Retinal pigment epithelial cell (primary cell): ENCODE results near the gene CCDC33.

Source experiments
- DNase-seq: peaks from one replicate; pipeline ENCODE4 v3.0.0-alpha.2; 2010; ENCODE audit warnings: low read depth
- H3K4me3 ChIP-seq: 2 replicates; pipeline ENCODE4 v1.5.1; 2011; ENCODE audit warnings: mild to moderate bottlenecking, low read length, control low read depth, moderate library complexity
- TF ChIP-seq, protein P1 (sequence below): conservative IDR thresholded peaks from 2 replicates; pipeline ENCODE4 v1.5.1; 2011; ENCODE audit warnings: low read depth, low read length, control low read depth, inconsistent platforms

CCDC33 gene

GRCh38 chr15:74318376-74319137 is 82.4 kb downstream of the CCDC33 start:
- TF ChIP-seq, protein P1, sequence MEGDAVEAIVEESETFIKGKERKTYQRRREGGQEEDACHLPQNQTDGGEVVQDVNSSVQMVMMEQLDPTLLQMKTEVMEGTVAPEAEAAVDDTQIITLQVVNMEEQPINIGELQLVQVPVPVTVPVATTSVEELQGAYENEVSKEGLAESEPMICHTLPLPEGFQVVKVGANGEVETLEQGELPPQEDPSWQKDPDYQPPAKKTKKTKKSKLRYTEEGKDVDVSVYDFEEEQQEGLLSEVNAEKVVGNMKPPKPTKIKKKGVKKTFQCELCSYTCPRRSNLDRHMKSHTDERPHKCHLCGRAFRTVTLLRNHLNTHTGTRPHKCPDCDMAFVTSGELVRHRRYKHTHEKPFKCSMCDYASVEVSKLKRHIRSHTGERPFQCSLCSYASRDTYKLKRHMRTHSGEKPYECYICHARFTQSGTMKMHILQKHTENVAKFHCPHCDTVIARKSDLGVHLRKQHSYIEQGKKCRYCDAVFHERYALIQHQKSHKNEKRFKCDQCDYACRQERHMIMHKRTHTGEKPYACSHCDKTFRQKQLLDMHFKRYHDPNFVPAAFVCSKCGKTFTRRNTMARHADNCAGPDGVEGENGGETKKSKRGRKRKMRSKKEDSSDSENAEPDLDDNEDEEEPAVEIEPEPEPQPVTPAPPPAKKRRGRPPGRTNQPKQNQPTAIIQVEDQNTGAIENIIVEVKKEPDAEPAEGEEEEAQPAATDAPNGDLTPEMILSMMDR: no peak
- H3K4me3 ChIP-seq: no peak overlapping the region
- DNase-seq: no peak

- TF ChIP-seq, protein P1: no peak
- DNase-seq: no peak
Measured at GRCh38 chr15:74319138-74319460, 83.0 kb downstream of the CCDC33 start.

DNA sequence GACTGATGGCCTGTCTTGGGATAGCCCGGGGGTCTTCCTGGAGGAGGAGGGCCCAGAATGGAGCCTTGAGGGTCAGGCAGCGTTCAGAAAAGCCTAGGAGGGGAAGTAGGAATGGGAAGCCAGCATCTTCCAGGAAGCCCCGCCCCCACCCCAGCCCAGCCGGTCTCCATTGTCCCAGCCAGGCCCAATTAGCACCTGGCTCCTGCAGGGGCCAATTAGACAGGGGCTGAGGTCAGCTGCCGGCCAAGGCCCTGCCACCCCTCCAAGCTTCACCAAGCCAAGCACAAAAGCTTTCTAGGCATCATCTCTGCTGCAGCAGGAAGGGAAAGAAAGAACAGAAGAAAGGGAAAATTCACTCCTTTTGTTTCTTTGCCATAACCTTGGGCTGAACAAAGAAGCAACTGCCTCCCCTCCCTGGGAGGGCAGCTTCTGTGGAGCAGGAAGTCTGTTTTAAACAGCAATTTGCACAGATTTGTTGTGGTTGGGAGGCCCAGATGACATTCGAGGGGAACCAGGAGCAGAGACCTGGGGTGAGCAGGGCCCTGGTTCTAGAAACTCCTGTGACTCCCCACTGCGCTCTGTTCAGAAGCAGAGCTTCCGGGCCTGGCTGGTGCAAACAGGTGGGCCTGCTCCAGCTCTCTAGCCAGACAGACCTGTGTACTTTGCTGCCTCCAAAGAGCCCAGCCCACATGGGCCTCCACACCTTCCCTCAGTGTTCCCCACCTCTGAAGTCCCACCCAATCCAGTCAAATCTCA is 83.6 kb downstream of the CCDC33 start:
- TF ChIP-seq, protein P1: no peak
- no peak overlapping the region for H3K4me3 ChIP-seq
- DNase-seq: no peak

More at GRCh38 chr15:74319138-74319460, 83.0 kb downstream of the CCDC33 start:
- H3K4me3 ChIP-seq: no peak overlapping the region

DNA sequence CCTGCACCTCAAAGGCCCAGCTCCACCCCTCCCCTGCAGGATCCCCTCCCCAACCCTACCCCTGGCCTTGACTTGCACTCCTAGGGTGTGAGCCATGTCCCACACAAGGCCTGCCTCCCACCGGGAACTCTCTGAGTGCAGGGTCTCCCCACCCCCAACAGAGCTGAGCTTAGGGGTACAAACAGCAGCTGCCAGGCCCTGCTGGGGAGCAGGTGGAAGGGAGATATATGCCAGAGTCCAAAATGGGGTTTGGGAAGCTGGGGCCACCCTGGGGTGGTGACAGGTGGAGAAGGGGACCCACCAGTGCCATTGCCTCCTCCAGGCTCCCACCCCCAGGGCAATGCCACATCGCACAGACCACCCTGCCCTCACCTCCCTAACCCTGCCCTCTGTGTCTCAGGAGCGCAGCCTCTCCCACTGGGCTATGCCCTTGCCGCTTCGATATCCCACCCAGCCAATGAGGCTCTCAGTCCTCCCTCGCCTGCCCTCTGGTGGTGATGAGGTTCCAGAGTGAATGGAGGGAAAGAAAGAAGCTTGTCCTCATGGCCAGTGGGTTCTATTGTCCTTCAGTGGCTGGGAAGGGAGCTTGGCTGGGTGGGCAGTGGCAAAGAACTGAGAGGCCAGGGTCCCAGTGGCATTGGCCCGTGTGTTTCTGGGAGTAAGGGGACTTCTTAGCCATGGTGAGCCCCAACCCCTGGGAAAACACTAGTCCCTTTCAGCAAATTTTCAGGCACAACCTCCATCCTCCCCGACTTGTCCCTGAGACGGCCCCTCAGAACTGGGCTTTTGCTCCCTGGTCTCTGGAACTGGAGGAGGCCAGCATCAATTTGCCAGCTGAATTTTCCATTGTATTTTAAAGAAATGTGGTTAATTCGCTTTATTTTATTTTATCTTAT is 84.5 kb downstream of the CCDC33 start:
- TF ChIP-seq, protein P1: peak; percentile 73
- no peak for DNase-seq

DNA sequence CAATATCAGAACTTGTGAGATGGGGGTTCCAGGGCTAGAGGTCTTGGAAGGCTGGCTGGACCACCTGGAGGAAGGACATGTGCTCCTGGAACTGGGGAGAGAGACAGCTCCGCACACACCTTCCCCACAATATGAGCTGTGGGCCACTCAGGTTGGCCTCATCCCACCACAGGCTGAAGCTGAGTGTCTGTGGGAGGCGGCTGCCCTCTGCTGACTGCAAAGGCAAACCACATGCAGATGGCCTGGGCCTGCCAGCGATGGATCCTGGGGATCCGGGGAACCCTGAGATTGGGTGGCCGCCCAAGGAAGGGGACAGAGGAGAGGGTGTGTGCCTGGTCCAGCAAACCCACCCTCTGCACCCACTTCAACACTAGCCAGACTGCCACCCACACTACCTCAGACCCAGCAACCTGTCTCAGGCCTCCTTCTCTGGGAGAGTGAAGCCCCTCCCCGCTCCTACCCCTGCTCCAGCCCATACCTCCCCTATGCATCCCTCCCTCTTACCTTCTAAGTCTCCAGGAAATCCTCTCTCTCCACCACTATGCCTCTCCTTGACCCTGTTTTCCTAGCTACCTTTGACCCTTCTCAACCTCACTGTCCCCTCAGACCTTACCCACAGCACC is 86.5 kb downstream of the CCDC33 start:
- no peak for DNase-seq
- no peak overlapping the region for H3K4me3 ChIP-seq
- TF ChIP-seq, protein P1: peak; percentile 94

More for the DNA sequence above, 84.5 kb downstream of the CCDC33 start:
- H3K4me3 ChIP-seq: no peak overlapping the region

DNA sequence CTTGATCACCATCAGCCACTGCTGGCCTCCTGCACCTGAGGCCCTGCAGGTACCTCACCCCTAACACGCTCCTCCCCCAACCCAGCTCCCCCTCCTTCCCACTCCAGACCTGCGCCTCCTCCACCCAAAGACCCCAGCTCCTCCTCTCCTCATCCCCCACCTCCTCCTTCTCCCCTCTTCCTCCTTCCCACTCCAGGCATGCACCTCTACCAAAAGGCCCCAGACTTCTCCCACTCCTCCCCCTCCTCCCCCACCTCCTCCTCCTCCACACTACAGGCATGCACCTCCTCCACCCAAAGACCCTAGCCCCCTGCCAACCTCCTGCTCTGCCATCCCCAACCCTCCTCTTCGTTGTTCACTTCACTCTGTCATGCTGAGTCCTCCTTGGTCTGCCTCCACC is 88.6 kb downstream of the CCDC33 start:
- DNase-seq: no peak

More for the DNA sequence above, 88.6 kb downstream of the CCDC33 start:
- H3K4me3 ChIP-seq: no peak overlapping the region
- TF ChIP-seq, protein P1: no peak
